Nephron (organoid): ENCODE results near the gene SNX27.

ENCODE experiments used
- H3K27ac Mint-ChIP-seq, 3 experiments: 2 replicates each; pipeline ENCODE4 v1.8.0; 2020; ENCODE audit warnings: mixed read lengths in 3 of 3, mild to moderate bottlenecking in 2 of 3, moderate library complexity in 1 of 3
- H3K27me3 Mint-ChIP-seq: 2 replicates; pipeline ENCODE4 v1.8.0; 2021; ENCODE audit warnings: low read depth, mild to moderate bottlenecking, moderate library complexity, mixed read lengths
- H3K36me3 Mint-ChIP-seq: 2 replicates; pipeline ENCODE4 v1.8.0; 2020; ENCODE audit warnings: low read depth, mixed read lengths
- H3K4me1 Mint-ChIP-seq: 2 replicates; pipeline ENCODE4 v1.8.0; 2020; ENCODE audit warnings: mixed read lengths
- H3K4me3 Mint-ChIP-seq, 3 experiments: 2 replicates each; pipeline ENCODE4 v1.8.0; 2020; ENCODE audit warnings: mild to moderate bottlenecking in 3 of 3, mixed read lengths in 3 of 3, moderate library complexity in 2 of 3
- H3K9me3 Mint-ChIP-seq: 2 replicates; pipeline ENCODE4 v1.8.0; 2020; ENCODE audit warnings: mixed read lengths
- CTCF ChIP-seq, 3 experiments: fragments of 200-600 bp; sonication (generic); IDR thresholded peaks; one replicate each; pipeline ENCODE4 v1.5.0; 2021; ENCODE audit warnings: antibody characterized with exemption in 3 of 3; ENCODE audit not compliant: unreplicated experiment in 3 of 3

The SNX27 gene

DNA sequence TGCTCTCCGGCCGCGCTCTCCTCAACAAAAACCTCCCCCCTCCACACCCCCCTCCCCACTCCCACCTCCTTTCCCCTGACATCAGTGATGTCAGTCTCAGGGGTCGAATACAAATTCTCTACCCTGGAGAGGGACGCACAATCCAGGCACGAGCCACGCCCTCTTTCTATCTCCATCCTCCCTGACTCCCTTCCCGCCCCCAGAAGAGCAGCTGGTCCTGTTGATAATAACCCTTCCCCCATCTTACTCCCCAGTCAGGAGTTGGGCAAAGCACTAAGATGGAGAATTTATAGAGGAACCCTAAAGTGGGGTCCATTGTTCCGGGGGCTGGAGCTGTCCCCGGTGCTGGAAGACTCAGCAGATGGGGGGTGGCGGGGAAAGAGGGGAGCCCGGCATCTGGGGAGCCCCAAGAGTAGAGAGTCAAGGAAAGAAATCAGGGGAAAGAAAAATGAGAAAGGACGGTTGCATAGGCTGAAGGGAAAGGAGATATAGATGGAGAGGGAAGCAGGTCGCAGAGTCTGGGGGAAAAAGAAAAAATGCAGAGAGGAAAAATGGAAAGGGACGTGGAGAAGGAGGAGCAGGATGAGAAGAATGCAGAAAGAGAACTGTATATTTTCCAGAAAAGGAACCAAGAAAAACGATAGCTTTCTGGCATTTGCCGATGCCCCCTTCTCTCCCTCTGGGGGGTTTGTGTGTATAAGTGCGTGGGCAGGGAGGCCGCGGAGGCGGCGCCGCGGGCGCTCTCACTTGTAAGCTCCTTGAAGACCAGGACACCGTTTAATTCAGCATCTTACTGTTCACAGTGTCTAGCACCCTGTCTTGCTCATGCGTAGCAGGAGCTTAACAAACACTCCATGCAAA lies 105.2 kb downstream of the SNX27 start, which contains the start of gene CELF3:
Gene CELF3, minus strand, starts transcription at position 33 of the 861 bp plus-strand sequence. CDS start 783 bp downstream, outside the sequence.
- Mint-ChIP-seq H3K4me3 (peak within 1 kb of the TSS; percentile 55 to 84 (median 71)), H3K36me3 (no peaks in the 10 kb centered on the region)

GRCh38 chr1:151718011-151718431 lies 106.2 kb downstream of the SNX27 start:
- Mint-ChIP-seq H3K36me3 (no peaks in the 10 kb centered on the region), H3K27me3 (peaks cover 93% of the 10 kb centered on the region), H3K4me3 (peak overlapping the region; percentile 46 to 84 (median 47)), H3K9me3 (no peaks in the 10 kb centered on the region), H3K4me1 (peaks cover 34% of the 10 kb centered on the region), H3K27ac (no peak overlapping the region)
- TF ChIP-seq CTCF (IDR thresholded peaks at IDR 0.05; ENCODE audit: unreplicated experiment in 3 of 3) = no peak

More for the DNA sequence above, 105.2 kb downstream of the SNX27 start, which contains the start of gene CELF3:
- Mint-ChIP-seq H3K27ac (no peak within 1 kb of the TSS), H3K4me1 (peaks cover 34% of the 10 kb centered on the region), H3K27me3 (peaks cover 85% of the 10 kb centered on the region), H3K9me3 (no peaks in the 10 kb centered on the region)
- no peak for TF ChIP-seq CTCF (IDR thresholded peaks at IDR 0.05; ENCODE audit: unreplicated experiment in 3 of 3)

- Mint-ChIP-seq H3K27ac (no peak overlapping the region), H3K4me1 (peaks cover 34% of the 10 kb centered on the region), H3K36me3 (no peaks in the 10 kb centered on the region), H3K27me3 (peaks cover 96% of the 10 kb centered on the region), H3K4me3 (peak overlapping the region in 1 of 3 experiments; percentile 9), H3K9me3 (no peaks in the 10 kb centered on the region)
- no peak for TF ChIP-seq CTCF (IDR thresholded peaks at IDR 0.05; ENCODE audit: unreplicated experiment in 3 of 3)
Observed at GRCh38 chr1:151718666-151719065, 106.8 kb downstream of the SNX27 start.

DNA sequence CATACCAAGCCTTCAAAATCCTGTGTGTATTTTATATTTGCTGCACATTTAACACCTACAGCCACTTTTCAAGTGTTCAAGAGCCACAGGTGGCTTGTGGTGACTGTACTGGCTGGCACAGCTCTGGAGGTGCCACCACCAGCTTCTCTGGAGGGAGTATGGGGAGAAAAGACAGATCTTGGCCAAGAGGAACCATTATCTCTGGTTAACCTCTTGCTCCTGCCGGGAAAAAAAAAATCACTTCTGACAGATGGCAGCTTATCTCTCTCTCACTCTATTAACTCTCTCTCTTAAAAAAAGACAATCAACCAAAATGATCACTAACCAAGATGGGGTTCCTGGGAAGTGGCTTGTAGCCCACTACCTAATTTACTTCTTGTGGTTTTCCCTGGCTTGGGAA lies 108.3 kb downstream of the SNX27 start:
- TF ChIP-seq CTCF (IDR thresholded peaks at IDR 0.05; ENCODE audit: unreplicated experiment in 3 of 3) = no peak
- no peaks in the 10 kb centered on the region for H3K9me3 Mint-ChIP-seq
- no peaks in the 10 kb centered on the region for H3K36me3 Mint-ChIP-seq

GRCh38 chr1:151720554-151720953 lies 108.7 kb downstream of the SNX27 start:
- Mint-ChIP-seq H3K4me3 (peak overlapping the region; percentile 62 to 74 (median 71)), H3K27me3 (peaks cover 96% of the 10 kb centered on the region), H3K27ac (peak overlapping the region; percentile 4 to 64 (median 25)), H3K36me3 (no peaks in the 10 kb centered on the region), H3K9me3 (no peaks in the 10 kb centered on the region), H3K4me1 (peaks cover 34% of the 10 kb centered on the region)
- TF ChIP-seq CTCF (IDR thresholded peaks at IDR 0.05; ENCODE audit: unreplicated experiment in 3 of 3) = no peak

More for the DNA sequence above, 108.3 kb downstream of the SNX27 start:
- H3K27me3 Mint-ChIP-seq = peaks cover 96% of the 10 kb centered on the region
- H3K4me3 Mint-ChIP-seq = no peak overlapping the region
- peaks cover 34% of the 10 kb centered on the region for H3K4me1 Mint-ChIP-seq
- H3K27ac Mint-ChIP-seq = peak overlapping the region in 2 of 3 experiments; percentile 25 to 64
